ENCODE results near the gene XRCC4.
A peak's percentile ranks its signal among the peaks of the same experiment; 100 is the strongest.
"Not testable (repeated sequence)": the region's sequence is repeated elsewhere in the genome, so short reads cannot be mapped to it uniquely, and the experiment has no call there.

The XRCC4 gene

GRCh38 chr5:83184534-83184933, 107.2 kb downstream of the XRCC4 start:
- no peak for DNase-seq

DNA sequence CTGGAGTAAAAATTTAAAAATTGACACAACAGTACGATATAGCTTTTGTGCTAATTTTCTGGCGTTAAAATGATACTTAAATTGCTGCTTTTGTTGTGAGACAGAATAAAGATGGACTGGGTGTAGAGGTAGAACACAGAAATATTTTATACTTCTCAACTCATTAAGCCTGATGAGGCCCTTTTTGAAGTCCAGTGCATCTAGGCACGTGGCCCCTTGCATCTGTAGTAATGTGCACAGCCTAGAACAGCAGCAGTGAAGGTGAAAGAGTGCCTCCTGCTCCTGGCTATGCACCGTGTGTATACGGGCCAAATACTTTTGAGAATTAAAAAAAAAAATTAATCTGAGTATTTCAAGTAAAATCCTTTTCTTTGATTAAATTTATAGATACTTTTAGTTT, 115.6 kb downstream of the XRCC4 start:
- no peak for DNase-seq

DNA sequence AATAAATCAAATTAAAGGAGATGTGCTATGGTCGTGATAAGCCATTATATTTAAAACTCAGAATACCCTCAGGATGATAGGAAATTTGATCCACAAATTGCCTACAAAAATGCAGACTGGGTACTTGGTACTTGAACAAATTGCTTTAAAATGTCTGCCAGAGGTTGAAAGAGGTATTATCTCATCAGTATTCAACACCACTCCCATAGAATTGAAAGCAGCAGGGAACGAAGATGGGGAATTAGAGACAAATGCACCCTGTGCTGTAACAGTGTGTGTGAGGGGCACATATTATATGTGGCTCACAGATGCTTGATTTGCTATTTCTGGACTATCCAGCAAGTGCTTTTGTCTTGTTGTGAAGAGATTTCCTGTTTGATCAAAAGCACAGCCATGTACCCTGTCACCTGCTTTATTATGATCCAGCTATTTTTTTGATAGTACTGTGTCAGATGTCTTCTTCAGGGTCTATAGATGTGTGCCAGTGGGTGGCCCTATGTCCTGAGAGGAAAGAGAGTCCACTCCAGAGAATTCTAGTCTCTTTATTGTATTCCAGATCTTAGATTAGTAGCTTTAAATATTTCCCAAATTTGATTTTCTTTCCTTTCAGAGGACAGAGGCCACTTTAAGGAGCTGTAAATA, 120.1 kb downstream of the XRCC4 start:
- DNase-seq: peak; percentile 34 to 93 (median 54)

DNA sequence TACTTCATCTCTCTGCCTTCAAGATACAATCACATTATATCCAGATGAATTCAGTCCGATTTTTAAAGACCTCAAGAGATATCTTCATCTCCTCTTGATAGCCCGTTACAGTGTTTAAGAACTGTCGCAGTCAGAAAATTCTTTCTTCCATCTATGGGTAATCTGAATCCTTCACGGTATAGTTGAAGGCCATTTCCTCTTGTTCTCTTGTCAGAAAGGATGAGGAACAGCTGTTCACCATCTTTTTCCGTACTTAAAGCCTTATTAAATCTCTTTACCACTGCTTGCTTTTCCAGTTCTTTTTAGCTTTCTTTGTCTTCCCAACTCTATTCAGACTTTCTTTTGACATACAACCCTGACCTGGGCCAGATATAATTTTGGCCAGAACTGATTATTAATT, 121.8 kb downstream of the XRCC4 start:
- DNase-seq: peak; percentile 0 to 44 (median 20)

- no peak for DNase-seq
Measured at GRCh38 chr5:83204651-83205050, 127.3 kb downstream of the XRCC4 start.

- DNase-seq: no peak
Measured at GRCh38 chr5:83209963-83210362, 132.6 kb downstream of the XRCC4 start.

- DNase-seq: no peak
Measured at GRCh38 chr5:83219077-83219476, 141.7 kb downstream of the XRCC4 start.

GRCh38 chr5:83219495-83219894, 142.1 kb downstream of the XRCC4 start:
- no peak for DNase-seq

GRCh38 chr5:83220331-83220730, 143.0 kb downstream of the XRCC4 start:
- peak in 1 of 3 experiments; percentile 6 for DNase-seq

DNA sequence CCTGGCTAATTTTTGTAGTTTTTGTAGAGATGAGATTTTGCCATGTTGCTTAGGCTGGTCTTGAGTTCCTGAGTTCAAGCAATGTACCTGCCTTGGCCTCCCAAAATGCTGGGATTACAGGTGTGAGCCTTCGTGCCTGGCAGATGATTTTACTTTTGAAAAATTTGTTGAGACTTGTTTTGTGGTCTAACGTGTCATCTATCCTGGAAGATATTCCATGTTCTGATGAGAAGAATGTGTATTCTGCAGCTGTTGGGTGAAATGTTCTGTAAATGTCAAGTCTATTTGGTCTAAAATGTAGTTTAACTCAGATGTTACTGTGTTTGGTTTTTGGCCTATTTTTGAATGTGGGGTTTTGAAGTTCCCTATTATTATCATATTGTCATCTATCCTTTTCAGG, 145.6 kb downstream of the XRCC4 start:
- DNase-seq: no peak

DNA sequence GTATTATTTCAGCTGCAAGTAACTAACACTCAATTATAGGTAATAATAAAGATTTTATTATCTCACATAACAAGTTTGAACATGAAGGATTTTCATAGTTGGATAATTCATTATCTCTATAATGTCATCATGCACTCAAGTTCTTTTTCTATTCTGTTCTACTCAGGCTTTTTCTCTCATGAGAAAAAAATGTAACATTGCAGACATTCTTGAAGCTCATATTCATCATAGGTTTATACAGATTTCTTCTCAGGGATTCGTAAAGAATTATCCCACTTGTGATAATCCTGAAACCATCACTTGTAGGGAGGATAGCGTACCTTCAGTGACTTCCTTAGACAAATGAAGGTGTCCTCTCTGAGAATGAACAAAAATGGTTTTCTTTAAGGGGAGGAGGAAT, 150.3 kb downstream of the XRCC4 start:
- DNase-seq: no peak

GRCh38 chr5:83230511-83230910, 153.2 kb downstream of the XRCC4 start:
- DNase-seq: no peak

- DNase-seq: no peak
Measured at GRCh38 chr5:83244516-83244915, 167.2 kb downstream of the XRCC4 start.

DNA sequence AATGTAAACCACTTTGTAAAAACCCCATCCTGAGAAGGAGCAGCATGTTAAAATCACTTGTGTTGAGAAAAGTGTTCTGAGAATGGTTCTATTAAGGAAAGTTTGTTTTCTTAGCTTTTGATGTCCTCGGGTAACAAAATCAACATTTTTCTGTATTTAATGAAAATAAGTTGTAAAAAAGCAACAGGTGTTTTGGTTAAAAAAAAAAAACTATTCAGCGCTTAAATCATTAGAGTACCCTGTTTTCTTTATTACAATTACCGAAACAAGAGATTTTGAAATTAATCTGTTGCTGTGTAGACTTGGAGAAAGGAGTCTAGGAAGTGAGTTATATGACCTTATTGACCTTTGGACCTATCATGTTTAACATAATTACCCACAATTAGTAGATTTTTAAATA, 167.7 kb downstream of the XRCC4 start:
- DNase-seq: no peak

DNA sequence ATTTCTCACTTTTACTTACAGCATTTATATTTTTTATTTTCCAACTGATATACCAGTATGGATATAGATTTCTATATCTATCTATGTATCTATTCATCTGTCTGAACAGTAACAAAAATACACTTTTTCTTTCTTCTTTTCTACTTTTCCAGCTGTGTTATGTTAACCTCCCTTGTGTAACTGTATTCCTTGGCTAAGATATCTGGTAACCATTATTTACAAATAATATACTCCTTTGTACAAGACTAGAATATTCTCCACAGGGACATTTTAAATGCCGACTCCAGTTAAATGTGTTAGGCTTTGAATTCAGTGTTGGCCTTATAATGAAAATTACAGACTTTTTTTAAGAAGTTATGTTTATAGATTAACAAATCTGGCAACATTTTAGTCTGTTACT, 168.7 kb downstream of the XRCC4 start:
- no peak for DNase-seq

GRCh38 chr5:83249156-83249555, 171.8 kb downstream of the XRCC4 start:
- DNase-seq: no peak

GRCh38 chr5:83251849-83252248, 174.5 kb downstream of the XRCC4 start:
- DNase-seq: no peak

GRCh38 chr5:83253720-83254119, 176.4 kb downstream of the XRCC4 start:
- DNase-seq: no peak

- no peak for DNase-seq
Measured at GRCh38 chr5:83255268-83255667, 177.9 kb downstream of the XRCC4 start.

- no peak for DNase-seq
Measured at GRCh38 chr5:83256091-83256780, 178.9 kb downstream of the XRCC4 start.

DNA sequence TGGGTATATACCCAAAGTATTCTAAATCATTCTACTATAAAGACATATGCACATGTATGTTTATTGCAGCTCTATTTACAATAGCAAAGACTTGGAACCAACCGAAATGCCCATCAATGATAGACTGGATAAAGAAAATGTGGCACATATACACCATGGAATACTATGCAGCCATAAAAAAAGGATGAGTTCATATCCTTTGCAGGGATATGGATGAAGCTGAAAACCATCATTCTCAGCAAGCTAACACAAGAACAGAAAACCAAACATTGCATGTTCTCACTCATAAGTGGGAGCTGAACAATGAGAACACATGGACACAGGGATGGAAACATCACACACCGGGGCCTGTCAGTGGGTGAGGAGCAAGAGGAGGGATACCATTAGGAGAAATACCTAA, 180.3 kb downstream of the XRCC4 start:
- DNase-seq: not testable (repeated sequence)

DNA sequence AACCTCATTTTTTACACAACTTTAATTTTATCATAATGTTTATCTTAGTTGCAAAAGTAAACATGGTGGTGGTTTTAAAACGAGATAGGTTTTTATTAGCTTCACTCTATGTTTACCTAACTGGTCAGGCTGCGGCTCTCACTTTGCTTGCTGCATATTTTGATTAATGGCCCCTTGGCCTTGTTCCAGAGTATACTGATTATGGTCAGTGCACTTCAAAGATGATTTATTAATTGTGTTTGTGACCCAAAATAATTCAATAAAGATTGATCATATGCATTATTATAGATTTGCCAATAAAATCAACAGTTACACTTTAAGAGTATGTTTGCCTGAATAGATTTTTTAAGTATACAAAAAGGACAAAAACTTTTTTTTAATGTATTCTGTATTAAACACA, 188.0 kb downstream of the XRCC4 start:
- peak; percentile 53 to 95 (median 66) for DNase-seq

DNA sequence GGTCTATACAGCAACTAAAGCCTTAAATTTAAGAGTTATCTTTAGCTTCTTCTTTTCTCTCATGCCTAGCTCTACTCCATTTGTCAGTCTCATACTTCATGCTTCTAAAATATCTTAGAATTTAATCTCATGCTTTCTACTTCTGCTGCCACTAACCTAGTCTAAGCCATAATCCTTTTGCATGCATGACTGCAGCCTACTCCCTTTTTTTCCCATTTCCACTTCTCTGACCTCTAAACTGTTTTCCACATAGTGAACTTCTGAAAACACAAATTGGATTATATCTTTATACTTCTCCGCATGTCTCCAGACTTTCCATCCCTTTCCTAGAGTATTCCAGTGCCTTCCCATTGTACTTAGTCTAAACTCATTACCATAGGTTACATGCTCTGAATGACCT, 193.0 kb downstream of the XRCC4 start:
- DNase-seq: no peak

GRCh38 chr5:83277154-83277553, 199.8 kb downstream of the XRCC4 start:
- DNase-seq: no peak

DNA sequence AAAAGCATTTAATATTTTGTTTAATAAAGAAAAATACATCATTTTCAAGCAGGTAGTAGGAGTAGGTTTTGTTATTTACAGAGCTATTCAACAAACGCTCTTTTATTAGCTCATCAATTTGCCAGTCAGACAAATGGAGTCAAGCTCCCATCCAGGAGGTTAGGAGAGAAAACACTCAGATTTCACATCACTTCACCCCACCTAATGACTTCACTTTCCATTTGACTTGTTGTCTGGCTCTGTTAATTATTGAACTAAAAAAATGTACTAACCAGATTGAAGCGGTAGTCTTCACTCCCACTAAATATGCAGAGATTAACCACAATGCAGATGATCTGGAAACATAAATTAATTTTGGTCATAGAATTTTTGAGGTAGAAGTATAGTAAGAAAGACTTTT, 200.6 kb downstream of the XRCC4 start:
- peak in 1 of 3 experiments; percentile 10 for DNase-seq

All from NCI-H1417 (cell line).